ENCODE measurements around the gene TAF4B.

- no peak for TF ChIP-seq HDAC2 (IDR thresholded peaks at IDR 0.05; ENCODE audit: borderline replicate concordance in 1 of 2, low read depth in 2 of 2, low read length in 2 of 2)
- TF ChIP-seq EZH2 (IDR thresholded peaks at IDR 0.05; ENCODE audit: low read depth, low read length, severe bottlenecking): no peak
Observed at GRCh38 chr18:26262156-26262555, 35.9 kb downstream of the TAF4B start.
